PC-3 (cell line): ENCODE results near the gene WDR27. TPM values are rescaled to one million over a fixed set of nuclear protein-coding genes. Genes with fewer than 3 reads are reported as not detected.

Experiments used
- ATAC-seq: fragments of 200-7000 bp; cut with Tn5 transposase; 2 replicates; pipeline ENCODE4 v1.9.1; 2020; ENCODE audit warnings: mild to moderate bottlenecking, moderate library complexity
- BruUV-seq: library from RNA; stranded (reverse); fragments of 400-500 nt; replicated peaks from 2 replicates; lab custom pipeline; 2021; lab: Mats Ljungman, UMichigan
- CTCF ChIA-PET: fragments of 300-600 bp; sonication (Branson Sonifier 250); formaldehyde crosslinking; loops from one replicate; lab custom pipeline; 2022; ENCODE audit warnings: antibody characterized with exemption; lab: Charles Lee
- POLR2A ChIA-PET: fragments of 300-600 bp; sonication (Branson Sonifier 250); formaldehyde crosslinking; loops from one replicate; lab custom pipeline; 2022; ENCODE audit warnings: antibody characterized with exemption; ENCODE audit not compliant: unreplicated experiment; lab: Charles Lee
- DNase-seq: peaks from one replicate; pipeline ENCODE4 v3.0.0-alpha.2; 2015
- H2AFZ ChIP-seq: fragments of 300-600 bp; sonication (generic); 2 replicates; pipeline ENCODE4 v1.6.0; 2016; ENCODE audit warnings: antibody characterized with exemption, low read length
- H3F3A ChIP-seq: fragments of 300-600 bp; sonication (generic); one replicate; pipeline ENCODE4 v1.6.0; 2017; ENCODE audit warnings: antibody characterized with exemption, low read length, control low read depth, mild to moderate bottlenecking; ENCODE audit not compliant: unreplicated experiment
- H3K27ac ChIP-seq: fragments of 300-600 bp; sonication (generic); 2 replicates; pipeline ENCODE4 v1.5.1; 2016; ENCODE audit warnings: mild to moderate bottlenecking, low read length
- H3K27me3 ChIP-seq: fragments of 300-600 bp; sonication (generic); 2 replicates; pipeline ENCODE4 v1.6.1; 2016; ENCODE audit warnings: low read length, mixed read lengths
- H3K36me3 ChIP-seq: fragments of 300-600 bp; sonication (generic); 2 replicates; pipeline ENCODE4 v1.6.1; 2016; ENCODE audit warnings: low read depth, mixed run types, low read length, mixed read lengths
- H3K4me1 ChIP-seq: fragments of 300-600 bp; sonication (generic); 2 replicates; pipeline ENCODE4 v1.5.1; 2016; ENCODE audit warnings: low read length; ENCODE audit not compliant: insufficient read depth
- H3K4me2 ChIP-seq: fragments of 300-600 bp; sonication (generic); 2 replicates; pipeline ENCODE4 v1.6.0; 2016; ENCODE audit warnings: low read length
- H3K4me3 ChIP-seq: fragments of 300-600 bp; sonication (generic); 2 replicates; pipeline ENCODE4 v1.5.1; 2016; ENCODE audit warnings: mild to moderate bottlenecking, low read length, mixed read lengths
- H3K79me2 ChIP-seq: fragments of 300-600 bp; sonication (generic); 2 replicates; pipeline ENCODE4 v1.6.1; 2017; ENCODE audit warnings: low read length, mixed read lengths
- H3K9ac ChIP-seq: fragments of 300-600 bp; sonication (generic); 2 replicates; pipeline ENCODE4 v1.6.0; 2016; ENCODE audit warnings: mild to moderate bottlenecking, low read length
- H3K9me2 ChIP-seq: fragments of 300-600 bp; sonication (generic); replicated peaks from 2 replicates; pipeline ENCODE4 v1.6.1; 2016; ENCODE audit warnings: mixed run types, low read length, mixed read lengths
- H3K9me3 ChIP-seq: fragments of 300-600 bp; sonication (generic); 2 replicates; pipeline ENCODE4 v1.6.1; 2016; ENCODE audit warnings: low read length, mixed read lengths
- H4K20me1 ChIP-seq: fragments of 300-600 bp; sonication (generic); 2 replicates; pipeline ENCODE4 v1.6.1; 2016; ENCODE audit warnings: low read length, mixed read lengths
- CTCF ChIP-seq: fragments of 300-600 bp; sonication (generic); conservative IDR thresholded peaks from 2 replicates; pipeline ENCODE4 v1.5.1; 2017; ENCODE audit warnings: antibody characterized with exemption, low read depth, mild to moderate bottlenecking, low read length
- EZH2 ChIP-seq: fragments of 300-600 bp; sonication (generic); IDR thresholded peaks from one replicate; pipeline ENCODE4 v1.6.1; 2017; ENCODE audit warnings: antibody characterized with exemption, mild to moderate bottlenecking, low read length; ENCODE audit not compliant: unreplicated experiment
- EZH2phosphoT487 ChIP-seq: fragments of 300-600 bp; sonication (generic); IDR thresholded peaks from 2 replicates; pipeline ENCODE4 v1.6.1; 2018; ENCODE audit warnings: mild to moderate bottlenecking, antibody characterized with exemption, low read length, borderline replicate concordance
- intact Hi-C: fragments of 100-400 bp; cut with micrococcal nuclease; formaldehyde crosslinking; loops from 2 replicates; pipeline ENCODE4 v1.9.0; 2023
- total RNA-seq: library from RNA; depleted of rRNA; stranded (reverse); fragments of >200 nt; gene quantifications from 2 replicates; pipeline ENCODE4 v1.2.3, GENCODE V29; 2014

WDR27 gene
- total RNA-seq, 1 experiment from 2014 or later, result 20.0 TPM

DNA sequence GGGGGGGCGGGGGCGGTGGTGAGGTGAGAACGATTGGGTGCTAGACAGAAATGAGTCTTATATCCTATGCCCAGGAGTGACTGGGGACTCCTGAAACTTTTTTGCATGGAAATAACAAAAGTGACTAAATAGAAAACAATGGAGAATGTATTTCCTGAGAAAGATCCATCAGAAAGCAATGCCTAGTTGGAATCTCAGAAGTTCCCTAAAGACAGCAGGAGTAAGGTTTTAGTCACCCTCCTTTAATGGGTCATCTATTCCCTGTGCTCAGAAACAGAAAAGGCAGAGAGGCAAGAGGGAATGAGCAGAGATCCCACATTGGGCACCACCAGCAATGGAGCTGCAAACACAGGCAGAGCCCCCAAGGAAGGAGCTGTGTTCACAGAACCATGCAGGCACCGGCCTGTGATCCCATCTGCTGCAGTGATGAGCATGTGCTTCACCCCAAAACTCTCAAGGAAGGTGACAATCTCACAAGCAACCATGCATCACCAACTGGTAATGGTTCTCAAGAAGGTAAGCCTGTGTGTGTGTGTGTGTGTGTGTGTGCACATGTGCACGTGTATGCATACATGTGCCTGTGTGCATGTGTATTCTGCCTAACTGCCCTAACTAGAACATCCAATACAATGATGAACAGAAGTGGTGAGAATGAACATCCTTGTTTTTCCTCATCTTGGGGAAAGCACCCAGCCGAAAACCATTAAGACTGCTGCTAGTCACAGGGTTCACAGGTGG is 168.4 kb downstream of the WDR27 start:
- POLR2A ChIA-PET, result no interaction called here
- no peaks in the 10 kb centered on the region for H3K36me3 ChIP-seq
- CTCF ChIA-PET, result no interaction called here
- peaks cover 29% of the 10 kb centered on the region for H3K4me1 ChIP-seq
- H3K27me3 ChIP-seq, result no peaks in the 10 kb centered on the region
- H3K79me2 ChIP-seq, result no peaks in the 10 kb centered on the region
- H3K9me2 ChIP-seq, result no peaks in the 10 kb centered on the region
- intact Hi-C loops, result loop anchor here (5.0 kb wide), 1 partner anchor 84 kb away; no protein-coding TSS in a partner anchor
- H3K9ac ChIP-seq, result no peak overlapping the region
- ATAC-seq (no peak), DNase-seq (no peak)
- H2AFZ ChIP-seq, result no peak overlapping the region
- BruUV-seq, result no TSS peak
- H3K4me2 ChIP-seq, result no peak overlapping the region
- no peaks in the 10 kb centered on the region for H4K20me1 ChIP-seq
- no peak for TF ChIP-seq EZH2
- no peak for TF ChIP-seq EZH2phosphoT487
- TF ChIP-seq CTCF, result no peak
- no peak overlapping the region for H3K27ac ChIP-seq
- no peaks in the 10 kb centered on the region for H3F3A ChIP-seq
- no peak overlapping the region for H3K4me3 ChIP-seq
- 0 out of 2 replicates have a peak, but pooled peaks cover 6% of the 10 kb centered on the region for H3K9me3 ChIP-seq

DNA sequence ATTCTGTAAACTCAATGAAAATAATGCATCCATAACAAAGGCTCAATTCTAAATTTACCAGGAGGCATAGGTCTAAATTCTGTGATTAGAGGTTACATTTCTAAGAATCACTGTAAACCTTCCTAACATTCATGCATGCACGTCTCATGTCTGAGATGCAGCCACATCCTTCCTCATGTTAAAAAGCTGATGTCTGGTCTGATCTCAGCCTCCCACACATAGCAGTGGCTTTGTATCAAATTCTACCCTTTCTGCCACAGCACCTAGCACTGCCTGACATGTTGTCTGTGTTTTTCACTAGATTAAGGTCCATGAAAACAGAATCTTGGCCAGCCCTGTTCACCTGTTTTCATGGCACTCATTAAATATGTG is 171.1 kb downstream of the WDR27 start:
- no peak overlapping the region for H3K4me2 ChIP-seq
- BruUV-seq, result no TSS peak
- no peaks in the 10 kb centered on the region for H3F3A ChIP-seq
- no peaks in the 10 kb centered on the region for H3K9me2 ChIP-seq
- ATAC-seq (no peak), DNase-seq (no peak)
- TF ChIP-seq CTCF (no peak), EZH2phosphoT487 (no peak), EZH2 (no peak)
- H2AFZ ChIP-seq, result no peak overlapping the region
- POLR2A ChIA-PET, result no interaction called here
- no peak overlapping the region for H3K27ac ChIP-seq
- CTCF ChIA-PET, result no interaction called here
- no peaks in the 10 kb centered on the region for H3K27me3 ChIP-seq
- no peaks in the 10 kb centered on the region for H3K36me3 ChIP-seq
- H3K9me3 ChIP-seq, result 0 out of 2 replicates have a peak, but pooled peaks cover 5% of the 10 kb centered on the region
- H3K9ac ChIP-seq, result no peak overlapping the region
- no peaks in the 10 kb centered on the region for H4K20me1 ChIP-seq
- intact Hi-C loops, result loop anchor here (5.0 kb wide), 1 partner anchor 87 kb away; no protein-coding TSS in a partner anchor
- H3K79me2 ChIP-seq, result no peaks in the 10 kb centered on the region
- H3K4me3 ChIP-seq, result no peak overlapping the region
- peaks cover 18% of the 10 kb centered on the region for H3K4me1 ChIP-seq
